Stimulated activated CD4-positive, alpha-beta T cell treated with anti-CD3 and anti-CD28 coated beads, Interleukin-1b, Interleukin-23, amount 100 ng/mL, for 48 hours (primary cell): Measurements from ENCODE around the gene BRCA2.
A peak's percentile ranks its signal among the peaks of the same experiment; 100 is the strongest.

Source experiments
- DNase-seq: peaks from one replicate; pipeline ENCODE4 v3.0.0-alpha.2; 2020

BRCA2 gene

DNA sequence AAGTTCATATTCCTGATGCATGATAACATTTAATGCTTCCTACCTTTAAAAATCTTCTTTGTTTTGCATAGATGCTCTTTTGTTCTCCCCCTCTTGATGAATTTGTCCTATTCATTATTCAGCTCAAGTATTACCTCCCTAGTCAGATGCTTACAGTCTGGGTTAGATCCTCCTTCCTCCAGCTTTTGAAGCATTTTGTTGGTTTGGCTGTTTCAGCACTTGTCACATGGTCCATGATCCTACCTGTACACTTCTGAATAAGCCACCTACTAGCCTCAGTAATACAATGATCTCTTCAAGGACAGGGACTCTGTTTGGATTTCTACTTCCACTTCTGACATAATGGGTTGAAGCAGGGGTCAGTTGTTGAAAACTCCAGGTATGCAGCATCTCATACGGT, 75.2 kb downstream of the BRCA2 start:
- DNase-seq, result no peak

DNA sequence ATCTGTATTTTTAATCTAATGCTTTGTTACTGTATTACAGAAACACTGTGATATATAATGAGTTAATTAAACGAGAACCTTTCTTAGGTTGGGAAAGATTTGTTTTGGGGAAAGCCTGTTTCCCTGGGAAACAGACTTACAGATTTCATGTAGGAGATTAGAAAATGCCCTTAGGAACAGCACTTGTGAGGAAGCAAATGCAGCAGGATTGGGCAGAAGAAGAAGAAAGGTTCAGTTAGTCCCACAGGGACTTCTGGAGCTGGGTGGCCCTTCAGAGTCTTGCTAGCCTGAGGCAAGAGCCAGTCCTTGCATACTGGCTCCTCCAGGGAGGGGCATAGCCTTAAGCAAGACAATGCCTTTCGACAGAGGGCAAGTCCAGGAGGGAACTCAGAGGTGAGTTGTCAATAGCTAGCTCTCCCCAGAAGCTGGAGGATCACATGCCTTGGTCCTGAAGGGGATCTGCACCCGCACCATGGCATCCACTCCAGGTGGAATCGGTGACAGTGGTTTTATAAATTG, 75.9 kb downstream of the BRCA2 start:
- DNase-seq, result no peak

DNA sequence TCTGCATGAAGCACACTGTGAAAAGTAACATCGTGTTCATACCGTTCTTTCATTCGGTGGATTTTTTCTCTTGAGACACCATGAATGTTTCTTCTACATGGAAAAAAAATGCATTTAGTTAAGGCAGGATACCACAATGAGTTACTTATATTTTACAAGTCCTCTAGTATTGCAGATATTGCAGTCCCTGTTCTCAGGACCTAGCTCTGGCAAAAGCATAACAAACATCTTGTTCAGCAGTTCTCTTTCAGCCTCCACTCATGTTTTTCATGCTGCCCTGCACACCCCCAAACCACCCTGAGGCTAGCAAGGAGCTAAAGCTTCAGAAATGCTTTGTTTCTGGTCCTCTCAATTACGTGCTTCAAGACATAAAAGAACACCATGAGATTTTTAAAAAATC, 87.8 kb downstream of the BRCA2 start:
- DNase-seq, result no peak

DNA sequence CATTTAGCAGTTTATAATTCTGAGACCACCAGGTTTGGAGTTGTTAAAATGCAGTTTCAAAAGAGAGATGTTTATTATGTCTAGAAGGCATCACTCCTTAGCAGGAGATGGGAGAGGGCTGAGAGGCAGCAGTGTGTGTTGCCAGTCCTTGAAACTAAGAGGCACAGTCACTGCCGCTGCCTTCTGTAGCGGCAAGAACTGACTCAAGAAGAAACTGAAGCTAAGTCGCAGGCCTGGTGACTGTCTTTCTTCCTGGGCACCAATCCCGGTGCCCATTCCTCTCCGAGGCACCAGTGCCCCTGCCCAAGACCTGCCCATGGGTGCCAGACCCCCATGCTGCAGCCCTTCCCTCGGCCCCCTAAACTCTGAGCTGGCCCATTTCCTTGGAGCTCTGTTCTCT, 92.5 kb downstream of the BRCA2 start:
- peak; percentile 14 for DNase-seq

DNA sequence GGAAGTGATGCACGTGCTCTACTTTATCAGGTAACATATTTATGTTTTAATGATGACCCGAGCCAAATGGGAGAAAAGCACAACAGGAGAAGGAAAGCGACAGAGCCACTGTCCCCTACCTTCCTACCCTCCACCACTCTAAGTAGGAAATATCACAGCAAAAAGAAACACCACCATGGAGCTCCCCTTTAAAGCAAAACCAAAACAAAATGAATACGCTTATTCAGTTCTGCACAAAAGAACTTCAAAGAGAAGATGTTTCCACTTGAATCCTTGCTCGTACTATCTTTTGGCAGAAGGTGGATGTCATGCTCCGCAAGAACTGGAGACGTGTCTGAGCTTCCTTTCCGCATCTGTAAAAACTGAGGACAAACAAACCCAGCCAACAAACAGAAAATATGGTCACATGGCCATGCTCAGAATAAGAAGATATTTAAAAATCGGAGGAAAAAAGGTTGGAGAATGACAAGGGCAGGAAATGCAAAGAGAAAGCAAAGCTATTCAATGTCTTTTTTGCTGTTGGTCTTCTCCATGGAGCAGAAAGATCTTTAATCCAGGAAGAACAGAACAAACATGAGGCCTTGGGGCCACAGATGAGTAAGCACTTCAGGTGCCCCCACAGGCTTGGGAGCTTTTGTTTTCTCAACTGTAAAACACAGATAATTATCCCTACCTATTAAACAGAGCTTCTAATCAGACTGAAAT, 93.1 kb downstream of the BRCA2 start:
- no peak for DNase-seq

DNA sequence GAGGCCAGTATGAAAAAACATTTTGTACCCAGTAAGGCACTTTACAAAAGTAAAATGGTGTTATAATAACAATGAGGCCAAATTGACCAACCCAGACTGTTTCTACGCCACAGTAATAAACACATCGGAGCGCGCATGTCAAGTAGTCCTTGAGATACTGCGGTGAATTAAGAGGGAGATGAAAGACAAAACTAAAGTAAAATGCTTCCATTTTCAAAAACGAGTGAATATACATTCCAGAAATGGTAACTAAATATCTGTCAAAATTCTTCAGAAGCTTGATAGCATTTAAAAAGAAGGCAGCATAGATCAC, 93.6 kb downstream of the BRCA2 start:
- DNase-seq, result no peak

DNA sequence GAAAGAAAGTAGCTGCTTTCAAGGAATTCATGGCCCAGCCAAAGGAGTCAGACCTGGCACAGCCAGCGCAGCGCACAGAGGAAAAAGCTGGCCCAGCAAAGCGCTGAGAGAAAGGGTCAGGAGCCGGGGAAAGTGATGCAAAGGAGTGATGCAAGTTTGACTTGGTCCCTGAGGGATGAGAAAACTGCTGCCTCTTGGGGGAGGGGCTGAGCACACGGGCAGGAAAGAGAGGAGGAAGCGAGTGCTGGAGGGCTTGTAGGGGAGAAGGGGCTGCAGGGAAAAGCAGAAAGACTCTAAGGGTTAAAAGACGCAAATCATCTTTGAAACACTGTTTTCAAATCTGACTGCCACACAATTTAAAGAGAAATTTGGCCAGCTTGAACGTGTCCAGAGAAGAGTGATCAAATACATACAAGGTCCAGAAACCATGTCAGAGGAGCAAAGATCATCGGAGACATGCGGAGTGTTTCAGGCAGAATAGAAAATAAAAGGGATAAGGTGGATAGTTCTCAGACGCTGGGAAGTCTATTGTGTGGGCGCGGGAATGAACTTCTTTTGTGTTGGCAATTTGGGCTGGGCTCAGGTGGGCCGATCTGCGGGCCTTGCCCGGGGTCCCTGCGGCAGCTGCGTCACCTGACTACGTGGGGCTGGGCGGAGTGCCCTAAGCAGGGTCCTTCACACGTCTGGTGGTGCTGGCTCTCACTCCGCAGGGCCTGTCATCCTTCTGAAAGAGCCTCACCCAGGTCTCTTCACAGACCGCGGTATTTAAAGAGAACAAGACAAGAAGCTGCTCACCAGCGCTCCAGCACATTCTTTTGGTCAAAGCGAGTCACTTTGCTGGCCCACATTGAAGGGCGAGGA, 94.5 kb downstream of the BRCA2 start:
- no peak for DNase-seq

DNA sequence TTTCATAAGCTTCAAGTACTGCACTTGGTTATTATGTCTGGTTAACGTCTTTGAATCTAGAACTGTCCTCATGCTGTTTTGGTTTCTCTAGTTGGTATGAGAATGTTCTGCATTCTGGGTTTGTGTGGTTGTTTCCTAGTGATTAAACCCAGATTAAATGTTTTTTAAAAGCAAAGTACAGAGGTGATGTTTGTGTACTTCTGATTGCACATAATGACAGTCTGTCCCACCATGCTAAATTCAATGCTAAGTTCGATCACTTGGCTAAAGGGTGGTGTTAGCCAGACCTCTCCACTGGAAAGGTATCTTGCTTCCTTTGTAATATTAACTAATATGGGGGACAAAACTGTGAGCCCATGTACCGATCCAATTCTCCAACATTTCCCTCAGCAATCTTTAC, 98.0 kb downstream of the BRCA2 start:
- no peak for DNase-seq

DNA sequence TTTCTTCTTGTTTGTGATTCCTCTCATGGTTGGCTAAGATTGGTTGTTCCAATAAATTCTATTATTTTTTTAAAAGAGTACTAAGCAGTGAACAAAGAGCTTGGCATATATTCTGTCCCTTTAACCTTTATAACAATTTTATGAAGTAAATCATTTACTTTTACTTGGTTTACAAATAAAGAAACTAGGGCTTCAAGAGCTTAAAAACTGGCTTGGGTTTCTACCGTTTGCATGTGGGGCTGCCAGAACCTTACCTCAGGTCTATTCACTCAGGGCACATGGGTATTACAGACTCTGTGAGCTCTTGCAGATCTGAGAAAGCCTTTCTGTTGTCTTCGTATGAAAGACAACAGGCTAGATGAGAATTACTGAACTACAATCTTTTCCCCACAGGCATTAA, 99.3 kb downstream of the BRCA2 start:
- DNase-seq, result no peak

DNA sequence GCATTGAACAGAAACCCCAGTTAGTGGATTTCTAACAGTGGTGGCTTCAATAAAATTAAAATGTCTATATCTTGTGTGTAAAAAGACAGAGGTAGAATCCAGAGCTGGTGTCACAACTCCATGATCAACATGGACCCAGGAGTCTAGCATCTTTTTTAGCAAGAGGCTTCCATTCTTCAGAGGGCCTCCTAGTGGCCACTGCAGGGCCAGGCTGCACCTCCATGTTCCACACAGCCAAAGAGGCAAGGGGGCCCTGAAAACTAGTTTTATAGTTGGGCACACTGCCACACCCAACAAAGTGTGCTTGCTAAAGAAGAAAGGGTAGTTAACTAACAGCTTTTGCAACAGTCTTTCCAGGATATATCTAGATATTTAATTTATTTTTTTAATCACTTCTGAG, 99.7 kb downstream of the BRCA2 start:
- peak; percentile 19 for DNase-seq

DNA sequence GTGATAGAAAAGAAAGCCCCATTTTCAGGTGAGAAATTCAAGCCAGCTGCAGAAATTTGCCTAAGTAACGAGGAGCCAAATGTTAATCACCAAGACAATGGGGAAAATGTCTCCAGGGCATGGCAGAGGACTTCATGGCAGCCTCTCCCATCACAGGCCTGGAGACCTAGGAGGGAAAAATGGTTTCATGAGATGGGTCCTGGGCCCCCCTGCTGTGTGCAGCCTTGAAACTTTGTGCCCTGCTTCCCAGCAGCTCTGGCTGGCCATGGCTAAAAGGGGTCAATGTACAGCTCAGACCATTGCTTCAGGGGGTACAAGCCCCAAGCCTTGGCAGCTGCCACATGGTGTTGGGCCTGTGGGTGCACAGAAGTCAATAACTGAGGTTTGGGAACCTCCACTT, 102.7 kb downstream of the BRCA2 start:
- no peak for DNase-seq

DNA sequence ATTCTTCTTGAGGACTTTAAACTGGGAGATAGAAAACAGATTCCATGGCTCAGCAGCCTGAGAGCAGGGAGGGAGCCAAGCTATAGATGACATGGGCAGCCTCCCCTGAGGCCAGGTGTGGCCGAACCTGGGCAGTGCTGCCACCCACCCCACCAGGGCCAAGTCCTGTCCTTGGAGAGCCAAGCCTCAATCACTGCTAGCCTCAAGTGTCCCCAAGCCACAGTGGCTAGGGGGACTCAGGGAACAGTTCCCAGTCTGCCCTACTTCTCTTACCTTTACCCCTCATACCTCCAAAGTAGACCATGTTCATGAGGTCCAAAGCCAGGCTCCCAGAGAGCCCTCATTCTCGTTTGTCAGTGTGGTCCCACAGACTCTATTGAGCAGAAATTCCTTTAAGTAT, 104.6 kb downstream of the BRCA2 start:
- DNase-seq, result no peak

DNA sequence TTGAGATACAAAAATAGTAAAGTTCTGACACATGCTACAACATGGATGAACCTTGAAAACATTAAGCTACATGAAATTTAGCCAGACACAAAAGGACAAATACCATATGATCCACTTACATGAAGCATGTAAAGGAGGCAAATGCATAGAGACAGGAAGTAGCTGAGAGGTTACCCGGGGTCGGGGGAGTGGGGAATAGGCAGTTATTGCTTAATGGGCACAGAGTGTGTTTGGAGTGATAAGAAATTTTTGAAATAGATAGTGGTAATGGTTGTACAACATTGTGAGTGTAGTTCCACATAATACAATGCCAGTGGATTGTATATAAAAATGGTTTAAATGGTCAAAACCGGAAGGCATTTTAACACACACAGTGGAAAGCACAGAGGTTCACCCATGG, 108.3 kb downstream of the BRCA2 start:
- no peak for DNase-seq

DNA sequence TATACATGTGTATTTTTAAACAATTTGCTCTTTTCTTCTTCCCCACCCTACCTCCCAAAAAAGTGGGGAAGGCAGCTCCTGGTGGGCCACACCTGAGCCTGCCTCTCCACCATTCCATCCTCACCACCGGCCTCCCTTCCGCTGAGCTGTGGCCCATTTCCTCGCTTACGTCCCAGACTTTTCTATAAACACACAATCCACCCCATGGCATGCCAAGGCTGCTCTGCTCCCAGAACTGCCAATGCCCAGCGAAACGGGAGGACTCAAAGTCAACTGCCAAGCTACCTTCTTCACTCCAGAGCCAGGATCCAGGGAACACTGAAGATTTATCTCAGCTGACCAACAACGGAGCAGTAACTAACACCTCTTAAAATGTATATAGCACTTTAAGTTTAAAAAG, 109.8 kb downstream of the BRCA2 start:
- no peak for DNase-seq

DNA sequence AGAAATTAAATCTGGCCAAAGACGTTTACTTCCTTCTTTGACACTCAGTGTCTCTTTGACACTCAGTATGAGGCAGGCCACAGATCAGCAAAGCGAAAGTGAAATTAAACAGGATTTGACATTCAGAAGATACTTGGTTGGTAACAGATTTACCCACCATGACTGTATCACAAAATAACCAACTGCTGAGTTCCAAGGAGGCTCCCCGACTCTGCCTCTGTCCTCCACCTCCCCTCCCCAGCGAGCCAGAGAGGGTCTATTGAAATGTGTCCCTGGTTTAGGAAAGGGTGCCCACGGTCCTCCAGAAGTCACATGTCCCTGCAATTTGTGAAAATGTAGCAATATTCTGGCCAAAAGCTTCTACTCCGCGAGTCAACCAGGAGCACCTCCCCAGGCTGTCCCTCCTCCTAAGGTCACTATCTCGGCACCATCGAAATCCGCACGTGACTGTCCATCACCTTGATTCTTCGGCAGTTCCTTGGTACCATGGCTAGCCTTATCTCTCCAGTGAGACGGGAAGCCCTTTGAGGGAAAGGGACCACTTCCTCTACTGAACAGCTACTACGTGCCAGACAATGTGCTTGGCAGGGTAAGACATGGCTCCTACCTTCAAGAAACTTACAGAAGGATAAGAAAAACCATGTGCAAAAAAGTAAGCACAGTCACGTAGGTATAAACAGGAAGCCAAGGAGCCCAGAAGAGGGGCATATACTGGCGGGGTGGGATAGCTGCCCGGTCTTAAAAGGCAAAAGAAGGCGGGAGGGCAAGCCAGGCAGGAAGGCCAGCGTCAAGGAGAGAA, 111.1 kb downstream of the BRCA2 start:
- DNase-seq, result peak; percentile 30

DNA sequence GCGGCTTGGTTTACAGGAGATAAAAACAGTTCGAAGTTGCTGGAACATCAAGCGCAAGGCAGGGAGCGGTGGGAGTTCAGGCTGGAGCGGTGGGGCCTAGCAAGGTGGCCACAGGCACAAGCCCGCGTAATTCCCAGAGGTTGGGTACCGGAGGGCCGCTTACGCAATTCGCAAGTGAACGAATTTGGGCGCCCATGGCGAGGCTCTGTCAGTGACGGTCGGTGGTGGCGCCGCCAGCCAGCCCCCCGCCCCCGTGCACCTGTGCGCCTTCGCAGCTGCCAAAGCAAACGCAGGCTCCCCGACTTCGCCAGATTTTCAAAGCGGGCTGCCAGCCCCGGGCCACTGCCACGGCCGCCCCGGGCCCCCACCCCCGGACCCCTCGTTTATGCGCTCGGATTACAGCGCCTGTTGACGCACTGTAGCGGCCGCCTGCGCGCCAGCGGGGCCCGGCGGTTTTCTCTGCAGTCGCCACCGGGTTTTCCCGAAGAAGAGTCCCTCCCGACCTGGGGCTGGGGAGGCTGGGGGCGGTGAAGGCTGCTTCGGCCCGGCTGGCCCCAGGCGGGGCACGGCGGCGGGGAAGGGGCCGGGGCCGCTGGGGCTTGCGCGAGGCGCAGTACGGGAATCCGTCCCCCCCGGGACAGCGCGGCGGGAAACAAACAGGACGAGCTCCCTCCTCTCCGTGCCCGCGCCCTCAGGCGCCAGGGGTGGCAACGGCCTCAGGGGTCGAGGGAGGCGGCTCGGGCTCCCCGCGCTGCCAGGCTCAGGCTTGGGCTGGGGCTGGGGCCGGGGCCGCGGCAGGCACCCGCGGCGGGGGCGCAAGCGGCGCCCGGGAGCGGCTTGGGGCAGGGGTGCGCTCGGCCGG, 111.9 kb downstream of the BRCA2 start:
- DNase-seq, result peak; percentile 57

DNA sequence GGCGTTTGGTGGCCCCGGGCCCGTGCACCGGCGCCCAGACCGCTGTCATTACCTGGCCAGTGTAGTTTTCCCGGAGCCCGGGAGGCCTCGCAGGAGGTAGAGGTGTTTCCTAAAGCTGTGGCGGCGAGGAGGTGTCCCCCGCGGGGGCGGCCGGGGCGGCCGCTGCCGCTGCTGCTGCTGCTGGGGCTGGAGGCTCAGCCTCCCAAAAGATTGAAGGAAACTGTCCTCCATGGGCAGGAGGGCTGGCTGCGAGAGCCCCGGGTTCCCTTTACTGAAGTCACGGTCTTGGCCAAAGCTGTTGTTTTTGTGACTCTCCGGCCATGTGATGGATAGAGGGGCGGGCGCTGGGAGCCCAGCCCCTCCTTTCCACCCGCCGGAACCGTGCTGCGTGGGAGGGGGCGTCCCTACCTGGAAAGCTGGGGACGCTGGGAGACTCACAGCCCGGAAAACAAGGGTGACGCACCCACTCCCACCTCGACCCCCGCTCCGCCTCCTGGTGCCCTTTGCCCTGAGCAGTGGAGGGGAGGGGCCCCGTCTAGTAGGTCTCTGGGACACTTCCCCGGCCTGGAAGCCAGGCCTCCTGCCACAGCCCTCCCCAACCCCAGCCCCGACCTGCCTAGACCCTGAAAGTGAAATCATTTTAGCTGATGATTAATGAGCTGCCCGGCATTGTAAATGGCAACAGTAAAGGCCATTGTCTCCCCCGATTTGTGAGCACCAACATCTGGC, 112.7 kb downstream of the BRCA2 start, which contains the start of gene N4BP2L1:
Gene N4BP2L1, minus strand, starts transcription at position 279 of the 729 bp plus-strand sequence. Its CDS starts 48 bp downstream, at position 231.
- DNase-seq, result peak; percentile 87

DNA sequence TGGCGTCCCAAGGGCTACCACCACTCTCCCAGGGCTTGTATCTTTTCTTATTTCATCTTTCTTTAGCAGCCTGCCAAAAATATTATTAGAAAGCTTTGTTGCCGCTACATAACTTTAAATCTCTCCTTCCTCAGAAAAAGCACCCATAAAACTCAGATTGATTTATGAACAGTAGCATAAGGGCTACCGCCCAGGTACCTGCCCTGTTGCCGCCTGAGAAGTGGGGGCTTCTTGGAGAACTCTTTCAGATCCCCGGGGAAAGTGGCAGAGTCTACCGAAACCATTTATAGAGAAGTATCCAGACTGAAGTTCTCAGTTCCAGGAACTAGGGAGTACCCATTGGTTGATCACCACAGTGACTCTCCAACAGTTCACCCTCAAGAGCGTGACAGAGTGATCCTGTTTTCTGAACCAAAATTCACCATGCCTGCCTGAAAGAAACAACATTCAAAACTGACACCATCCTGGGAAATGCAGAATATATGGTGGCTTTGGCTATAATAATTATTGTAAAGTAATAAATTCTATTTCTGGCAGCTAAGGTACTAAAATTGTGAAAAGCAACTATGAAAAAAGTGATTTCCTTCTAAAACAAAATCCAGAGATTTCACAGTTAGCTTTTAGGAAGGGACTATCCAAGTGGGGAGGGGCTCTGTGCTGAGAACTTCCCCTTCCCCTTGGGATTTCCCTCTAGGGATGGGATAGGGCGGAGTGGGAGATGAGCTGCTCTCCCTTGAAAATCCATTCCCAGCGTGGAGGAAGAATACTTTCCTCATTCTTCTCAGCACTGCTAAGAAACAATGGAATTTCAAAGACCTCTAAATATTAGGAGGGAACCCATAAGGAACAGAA, 113.5 kb downstream of the BRCA2 start:
- no peak for DNase-seq

DNA sequence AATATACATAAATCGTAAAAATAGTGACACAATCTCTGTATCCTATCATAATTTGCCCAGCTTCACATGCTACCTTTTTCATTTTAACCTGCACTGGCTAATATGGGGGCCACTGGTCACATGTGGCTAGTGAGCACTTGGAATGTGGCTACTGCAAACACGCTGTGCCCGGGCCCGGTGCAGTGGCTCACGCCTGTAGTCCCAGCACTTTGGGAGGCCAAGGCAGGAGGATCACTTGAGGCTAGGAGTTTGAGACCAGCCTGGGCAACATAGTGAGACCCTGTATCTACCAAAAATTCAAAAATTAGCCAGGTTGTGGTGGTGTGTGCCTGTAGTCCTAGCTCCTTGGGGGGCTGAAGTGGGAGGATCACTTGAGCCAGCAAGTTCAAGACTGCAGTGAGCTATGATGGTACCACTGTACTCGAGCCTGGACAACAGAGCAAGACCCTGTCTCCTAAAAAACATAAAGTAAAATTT, 114.2 kb downstream of the BRCA2 start:
- DNase-seq, result no peak

DNA sequence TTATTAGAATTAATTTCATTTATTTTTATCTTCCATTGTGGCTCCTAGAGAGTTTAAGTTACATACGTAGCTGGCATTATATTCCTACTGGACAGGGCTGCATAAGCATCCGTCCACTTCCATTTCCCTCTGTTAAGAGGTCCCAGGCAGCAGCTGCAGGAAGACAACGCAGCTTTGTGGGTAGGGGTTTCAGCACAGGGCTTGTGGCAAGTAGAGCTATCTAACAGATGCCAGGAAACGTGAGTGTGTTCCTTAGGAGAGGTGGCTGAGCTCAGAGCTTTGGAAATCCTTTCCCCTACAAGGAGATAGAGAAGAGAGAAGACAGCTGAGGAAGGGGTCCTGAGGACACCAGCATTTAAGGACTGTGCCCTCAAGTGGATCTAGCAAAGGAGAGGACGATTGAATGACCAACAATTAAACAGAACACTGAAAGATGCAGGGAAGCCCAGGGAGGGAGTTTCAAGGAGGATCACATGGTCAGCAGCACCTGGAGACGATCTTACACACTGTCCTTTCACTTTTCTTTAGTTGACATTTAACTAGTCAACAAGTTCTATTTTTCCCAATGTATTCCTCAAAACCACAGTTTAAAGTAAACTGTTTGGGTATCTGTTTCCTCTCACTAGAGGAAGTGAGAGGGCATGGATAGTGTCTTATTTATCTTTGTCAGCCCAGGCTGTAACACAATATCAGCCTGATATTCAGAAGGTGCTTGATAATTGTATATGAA, 114.9 kb downstream of the BRCA2 start:
- no peak for DNase-seq
